Cardiac fibroblast (primary cell): ENCODE measurements around the gene FNDC3B.
A peak's percentile ranks its signal among the peaks of the same experiment; 100 is the strongest.

ENCODE experiments used
- DNase-seq, 2 donors: peaks; one replicate each; pipeline versions ENCODE4 v3.0.0 to v3.0.0-alpha.2; 2010; ENCODE audit warnings: low read depth in 2 of 2
- H3K4me3 ChIP-seq, 2 donors: replicated peaks in 1 of 2; 1 replicate in 1 of 2; 2 replicates in 1 of 2; pipeline ENCODE4 v1.5.1; 2011; ENCODE audit warnings: low read depth in 2 of 2, low read length in 2 of 2, mild to moderate bottlenecking in 2 of 2, moderate library complexity in 1 of 2
- TF ChIP-seq, protein P1 (sequence below): IDR thresholded peaks from one replicate; pipeline ENCODE4 v1.5.1; 2011; ENCODE audit warnings: low read depth, mild to moderate bottlenecking, low read length, inconsistent platforms

Gene FNDC3B

GRCh38 chr3:172323894-172324610 is 284.7 kb downstream of the FNDC3B start:
- no peak overlapping the region for H3K4me3 ChIP-seq
- TF ChIP-seq, protein P1, sequence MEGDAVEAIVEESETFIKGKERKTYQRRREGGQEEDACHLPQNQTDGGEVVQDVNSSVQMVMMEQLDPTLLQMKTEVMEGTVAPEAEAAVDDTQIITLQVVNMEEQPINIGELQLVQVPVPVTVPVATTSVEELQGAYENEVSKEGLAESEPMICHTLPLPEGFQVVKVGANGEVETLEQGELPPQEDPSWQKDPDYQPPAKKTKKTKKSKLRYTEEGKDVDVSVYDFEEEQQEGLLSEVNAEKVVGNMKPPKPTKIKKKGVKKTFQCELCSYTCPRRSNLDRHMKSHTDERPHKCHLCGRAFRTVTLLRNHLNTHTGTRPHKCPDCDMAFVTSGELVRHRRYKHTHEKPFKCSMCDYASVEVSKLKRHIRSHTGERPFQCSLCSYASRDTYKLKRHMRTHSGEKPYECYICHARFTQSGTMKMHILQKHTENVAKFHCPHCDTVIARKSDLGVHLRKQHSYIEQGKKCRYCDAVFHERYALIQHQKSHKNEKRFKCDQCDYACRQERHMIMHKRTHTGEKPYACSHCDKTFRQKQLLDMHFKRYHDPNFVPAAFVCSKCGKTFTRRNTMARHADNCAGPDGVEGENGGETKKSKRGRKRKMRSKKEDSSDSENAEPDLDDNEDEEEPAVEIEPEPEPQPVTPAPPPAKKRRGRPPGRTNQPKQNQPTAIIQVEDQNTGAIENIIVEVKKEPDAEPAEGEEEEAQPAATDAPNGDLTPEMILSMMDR: no peak
- DNase-seq: peak; percentile 87 to 95

DNA sequence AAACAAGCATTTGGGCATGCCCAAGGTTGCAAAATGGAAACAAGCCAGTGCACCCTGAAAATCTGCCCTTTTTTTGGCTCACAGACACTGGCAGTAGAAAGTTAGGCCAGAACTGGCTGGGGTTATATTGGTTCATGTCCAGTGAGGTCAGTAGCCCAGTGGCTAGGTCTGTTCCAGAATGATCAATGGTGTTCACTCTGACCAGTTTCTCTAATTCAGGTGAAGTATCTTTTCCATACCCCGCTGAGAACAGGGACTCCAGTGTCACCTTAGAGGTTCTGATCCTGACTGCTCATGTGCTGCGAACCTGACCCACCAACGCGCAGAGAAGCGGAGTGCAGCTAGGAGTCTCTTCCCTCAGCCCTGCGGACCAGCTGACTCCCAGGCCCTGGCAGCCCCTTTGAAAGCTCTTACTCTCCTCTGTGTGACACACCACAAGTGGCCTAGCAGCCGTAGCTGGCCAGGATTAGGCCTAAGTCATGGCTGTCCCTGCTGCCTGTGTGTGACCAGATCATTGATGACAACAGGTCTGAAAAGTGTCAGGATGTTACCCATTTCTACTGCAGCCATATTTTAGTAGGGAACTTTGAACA is 285.3 kb downstream of the FNDC3B start:
- no peak overlapping the region for H3K4me3 ChIP-seq
- no peak for DNase-seq
- TF ChIP-seq, protein P1: no peak

GRCh38 chr3:172325461-172325860 is 286.1 kb downstream of the FNDC3B start:
- TF ChIP-seq, protein P1: no peak
- H3K4me3 ChIP-seq: no peak overlapping the region
- no peak for DNase-seq

DNA sequence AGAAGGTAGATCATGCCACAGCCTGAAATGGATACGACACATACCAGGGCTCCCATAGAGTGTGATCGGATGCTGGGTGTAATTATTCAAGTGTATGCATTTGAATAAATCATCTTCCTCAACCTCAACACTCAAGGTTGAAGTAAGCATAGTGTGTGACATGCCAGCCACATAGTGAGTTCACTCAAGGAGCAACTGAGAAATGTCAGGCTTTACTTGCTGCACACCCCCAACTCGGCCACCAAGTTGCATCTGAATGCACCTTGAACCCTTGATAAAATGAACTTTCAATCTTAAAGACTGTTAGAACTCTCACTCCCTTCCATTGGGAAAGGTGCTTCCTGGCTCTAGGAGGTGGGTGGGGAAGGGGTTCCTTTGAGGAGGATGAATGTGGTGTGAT is 287.6 kb downstream of the FNDC3B start:
- no peak for DNase-seq
- no peak overlapping the region for H3K4me3 ChIP-seq
- TF ChIP-seq, protein P1: no peak

DNA sequence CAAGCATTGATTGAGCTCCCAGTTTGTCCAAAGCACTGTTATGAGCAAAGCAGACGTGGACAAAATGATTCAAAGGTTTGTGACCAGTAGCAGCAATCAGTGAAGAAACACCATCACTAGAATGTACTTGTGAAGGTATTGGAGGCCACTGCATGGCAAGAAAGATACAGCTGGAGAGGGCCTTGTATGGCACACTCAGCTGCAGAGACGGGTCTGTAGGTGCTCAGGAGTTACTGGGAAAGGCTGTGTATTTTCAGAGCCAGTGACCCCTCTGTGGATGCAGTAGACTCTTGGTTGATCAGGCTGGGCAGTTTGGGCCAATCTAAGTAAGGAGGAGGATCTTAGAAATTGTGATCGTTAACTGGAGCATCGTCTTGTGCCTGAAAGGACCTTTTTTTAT is 288.9 kb downstream of the FNDC3B start:
- DNase-seq: no peak
- TF ChIP-seq, protein P1: no peak
- H3K4me3 ChIP-seq: no peak overlapping the region

GRCh38 chr3:172329070-172329469 is 289.7 kb downstream of the FNDC3B start:
- DNase-seq: no peak
- no peak overlapping the region for H3K4me3 ChIP-seq
- TF ChIP-seq, protein P1: no peak
